ENCODE results near the gene MUC4.
A peak's percentile ranks its signal among the peaks of the same experiment; 100 is the strongest.
"Not testable (repeated sequence)": the region's sequence is repeated elsewhere in the genome, so short reads cannot be mapped to it uniquely, and the experiment has no call there.

Gene MUC4

GRCh38 chr3:195762611-195763010 is 49.1 kb downstream of the MUC4 start:
- no peak for DNase-seq (ENCODE audit: low read depth in 2 of 2)

GRCh38 chr3:195762249-195762585 is 49.5 kb downstream of the MUC4 start:
- no peak for DNase-seq (ENCODE audit: low read depth in 2 of 2)

- DNase-seq (ENCODE audit: low read depth in 2 of 2), result no peak
Observed at GRCh38 chr3:195761567-195762248, 50.0 kb downstream of the MUC4 start.

DNA sequence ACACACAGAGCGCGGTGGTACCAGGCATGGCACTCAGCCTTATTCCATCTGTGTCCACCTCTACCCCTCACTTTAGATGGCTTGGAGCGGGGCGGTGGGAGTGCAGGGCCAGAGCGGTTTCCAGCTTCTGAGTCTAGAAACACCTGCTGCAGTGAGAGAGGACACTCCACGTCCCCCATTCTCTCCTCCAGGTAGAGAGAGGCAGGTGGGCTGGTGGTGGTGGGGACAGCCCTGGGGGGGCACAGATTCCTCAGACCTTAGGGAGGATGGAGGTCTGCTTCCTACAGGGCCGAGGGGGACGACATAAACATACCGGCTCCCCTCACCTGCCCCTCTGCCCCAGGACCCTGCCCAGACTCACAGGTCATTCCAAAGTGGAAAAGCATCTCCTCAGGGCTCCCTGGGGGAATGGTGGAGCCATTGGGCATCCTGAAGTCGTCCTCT is 50.6 kb downstream of the MUC4 start:
- DNase-seq (ENCODE audit: low read depth in 2 of 2), result no peak

DNA sequence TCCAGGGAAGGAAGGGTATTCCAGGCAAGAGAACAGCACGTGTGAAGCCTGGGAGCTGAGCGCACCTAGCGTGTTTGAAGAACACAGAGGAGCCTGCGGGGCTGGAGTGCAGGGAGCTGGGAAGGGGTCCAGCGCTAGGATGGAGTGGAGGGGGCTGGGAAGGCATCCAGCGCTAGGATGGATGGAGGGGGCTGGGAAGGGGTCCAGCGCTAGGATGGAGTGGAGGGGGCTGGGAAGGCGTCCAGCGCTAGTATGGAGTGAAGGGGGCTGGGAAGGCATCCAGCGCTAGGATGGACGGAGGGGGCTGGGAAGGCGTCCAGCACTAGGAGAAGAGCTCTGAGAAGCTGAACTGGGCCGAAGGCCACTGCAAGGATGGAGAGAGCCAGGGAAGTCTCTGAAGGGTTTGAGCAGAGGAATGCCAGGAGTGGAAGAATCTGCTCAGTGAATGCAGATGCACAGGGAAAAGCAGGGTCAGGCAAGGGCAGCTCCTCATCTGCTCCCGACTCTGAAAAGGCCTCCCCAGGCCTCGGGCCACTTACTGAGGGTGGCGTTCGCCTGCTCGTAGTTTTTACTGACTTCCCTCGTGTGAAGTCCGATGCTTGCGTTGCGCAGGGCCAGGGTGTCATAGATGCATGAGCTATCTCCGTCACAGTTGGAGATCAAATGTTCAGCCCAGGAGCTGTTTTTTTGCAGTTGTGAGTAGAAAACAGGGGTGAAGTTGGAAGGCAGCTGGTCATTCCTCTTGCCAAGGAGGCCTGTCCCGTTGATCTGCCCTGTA is 51.2 kb downstream of the MUC4 start:
- DNase-seq (ENCODE audit: low read depth in 2 of 2), result no peak

DNA sequence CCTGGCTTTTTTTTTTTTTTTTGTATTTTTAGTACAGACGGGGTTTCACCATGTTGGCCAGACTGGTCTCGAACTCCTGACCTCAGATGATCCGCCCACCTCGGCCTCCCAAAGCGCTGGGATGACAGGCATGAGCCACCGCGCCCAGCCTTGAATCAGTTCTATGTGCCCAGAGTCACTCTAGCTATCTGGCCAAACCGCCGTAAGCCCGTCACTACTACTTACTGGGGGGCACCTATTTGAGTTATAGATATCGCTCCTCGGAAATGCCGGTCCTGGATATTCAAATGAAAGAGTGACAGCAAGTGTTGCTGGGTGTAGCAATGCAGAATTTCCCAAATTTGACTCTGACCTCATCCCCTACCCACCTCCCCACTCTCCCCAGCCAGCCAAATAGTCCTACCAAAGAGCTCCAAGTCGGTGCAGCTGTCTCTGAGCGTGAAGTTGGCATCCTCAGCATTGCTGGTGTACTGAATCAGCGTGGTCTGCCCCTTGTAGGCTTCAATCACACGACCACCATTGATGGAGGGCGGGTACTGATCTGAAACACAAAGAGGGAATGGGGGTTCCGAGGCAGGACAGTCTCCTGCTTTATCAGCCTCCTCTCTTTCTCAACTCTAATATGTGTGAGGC is 52.9 kb downstream of the MUC4 start:
- DNase-seq (ENCODE audit: low read depth in 2 of 2), result no peak

DNA sequence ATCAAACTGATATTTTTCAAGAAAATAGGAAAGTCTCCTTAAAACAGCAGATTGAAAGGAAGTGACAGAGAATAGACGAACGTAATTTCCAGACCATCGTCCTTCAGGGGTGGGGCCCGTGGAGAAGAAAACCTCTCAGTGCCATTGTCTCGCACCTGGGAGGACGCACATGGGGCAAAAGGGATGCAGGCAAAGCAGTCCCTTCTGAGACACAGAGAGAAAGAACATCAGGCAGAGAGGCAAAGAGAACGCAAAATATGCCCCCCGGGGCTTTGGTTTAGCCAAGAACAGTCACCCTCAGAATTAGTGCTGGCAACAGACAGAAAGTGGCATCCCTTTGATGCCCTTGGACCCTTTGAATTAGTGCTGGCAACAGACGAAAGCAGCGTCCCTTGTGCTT is 53.9 kb downstream of the MUC4 start:
- no peak for DNase-seq (ENCODE audit: low read depth in 2 of 2)

- DNase-seq (ENCODE audit: low read depth in 2 of 2), result no peak
Observed at GRCh38 chr3:195757438-195757770, 54.3 kb downstream of the MUC4 start.

DNA sequence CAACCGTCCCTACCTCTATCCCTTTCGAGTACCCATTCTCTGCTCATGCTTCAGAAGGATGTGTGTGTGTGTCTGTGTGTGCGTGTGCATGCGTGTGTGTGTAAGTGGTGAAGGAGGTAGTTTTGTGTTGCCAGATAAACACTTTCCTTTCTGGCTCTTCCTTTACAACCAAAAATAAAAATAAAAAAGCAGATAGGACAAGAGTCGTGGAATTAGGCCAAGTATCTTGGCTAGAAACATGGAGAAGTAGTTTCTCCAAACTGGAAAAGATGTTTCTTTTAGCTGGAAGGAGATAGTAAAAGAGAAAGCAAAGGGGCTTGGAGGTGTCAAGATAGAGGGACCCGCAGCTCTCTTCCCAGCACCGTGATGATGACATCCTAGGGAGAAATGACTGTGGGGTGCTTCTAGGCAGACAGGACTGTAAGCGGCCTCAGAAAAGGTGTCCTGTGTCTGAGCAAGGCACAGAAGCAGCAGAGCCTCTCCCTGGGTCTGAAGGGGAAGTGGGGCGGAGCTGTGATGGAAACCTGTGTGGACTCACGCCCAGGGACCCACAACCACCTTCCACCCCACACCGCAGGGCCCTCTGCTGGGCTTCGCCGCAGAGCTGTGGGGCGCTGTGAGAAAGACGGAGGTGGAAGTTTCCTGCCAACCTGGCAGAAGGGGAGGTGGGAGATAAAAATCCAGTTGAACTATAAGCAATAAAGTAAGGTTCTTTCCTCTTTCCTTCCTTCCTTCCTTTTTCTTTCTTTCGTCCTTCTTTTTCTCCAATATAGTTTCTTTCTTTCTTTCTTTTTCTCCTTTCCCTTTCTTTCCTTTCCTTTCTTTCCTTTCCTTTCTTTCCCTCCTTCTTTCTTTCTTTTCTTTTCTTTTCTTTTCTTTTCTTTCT is 55.7 kb downstream of the MUC4 start:
- DNase-seq (ENCODE audit: low read depth in 2 of 2), result peak in 1 of 2 donors; percentile 12

GRCh38 chr3:195755391-195755790 is 56.3 kb downstream of the MUC4 start:
- DNase-seq (ENCODE audit: low read depth in 2 of 2), result no peak

- DNase-seq (ENCODE audit: low read depth in 2 of 2), result no peak
Observed at GRCh38 chr3:195754906-195755305, 56.8 kb downstream of the MUC4 start.

GRCh38 chr3:195754141-195754540 is 57.6 kb downstream of the MUC4 start:
- no peak for DNase-seq (ENCODE audit: low read depth in 2 of 2)

GRCh38 chr3:195753581-195753980 is 58.1 kb downstream of the MUC4 start:
- no peak for DNase-seq (ENCODE audit: low read depth in 2 of 2)

DNA sequence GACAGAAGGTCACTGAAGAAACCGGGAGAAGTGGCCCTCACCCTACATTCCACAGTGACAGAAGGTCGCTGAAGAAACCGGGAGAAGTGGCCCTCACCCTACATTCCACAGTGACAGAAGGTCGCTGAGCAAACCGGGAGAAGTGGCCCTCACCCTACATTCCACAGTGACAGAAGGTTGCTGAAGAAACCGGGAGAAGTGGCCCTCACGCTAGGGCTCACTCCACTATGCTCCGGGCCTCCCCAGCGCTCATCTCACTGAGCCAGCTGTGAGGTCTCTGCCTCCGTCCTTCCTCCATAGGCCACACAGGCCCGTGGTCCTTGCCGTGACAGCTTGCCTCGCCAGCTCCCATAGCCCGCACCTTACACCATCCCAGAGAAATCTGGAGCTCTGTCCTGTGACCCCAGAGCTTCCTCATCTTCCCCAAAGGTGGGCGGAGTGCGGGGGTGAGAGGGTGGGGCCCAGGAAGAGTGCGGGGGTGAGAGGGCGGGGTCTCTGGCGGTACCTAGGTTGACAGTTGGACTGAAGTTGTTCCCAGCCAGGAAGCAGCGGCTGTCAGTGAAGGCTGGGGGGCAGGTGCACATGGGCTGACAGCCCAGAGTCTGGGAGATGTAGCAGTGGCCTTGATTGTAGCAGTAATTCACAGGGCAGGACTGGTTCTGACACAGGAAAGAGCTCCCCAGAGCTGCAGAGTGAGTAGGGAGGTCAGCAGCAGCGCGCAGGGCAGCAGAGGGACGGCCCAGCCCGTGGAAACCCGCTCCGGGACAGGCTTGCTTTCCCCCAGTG is 59.0 kb downstream of the MUC4 start:
- DNase-seq (ENCODE audit: low read depth in 2 of 2), result no peak

GRCh38 chr3:195752066-195752465 is 59.7 kb downstream of the MUC4 start:
- DNase-seq (ENCODE audit: low read depth in 2 of 2), result no peak

DNA sequence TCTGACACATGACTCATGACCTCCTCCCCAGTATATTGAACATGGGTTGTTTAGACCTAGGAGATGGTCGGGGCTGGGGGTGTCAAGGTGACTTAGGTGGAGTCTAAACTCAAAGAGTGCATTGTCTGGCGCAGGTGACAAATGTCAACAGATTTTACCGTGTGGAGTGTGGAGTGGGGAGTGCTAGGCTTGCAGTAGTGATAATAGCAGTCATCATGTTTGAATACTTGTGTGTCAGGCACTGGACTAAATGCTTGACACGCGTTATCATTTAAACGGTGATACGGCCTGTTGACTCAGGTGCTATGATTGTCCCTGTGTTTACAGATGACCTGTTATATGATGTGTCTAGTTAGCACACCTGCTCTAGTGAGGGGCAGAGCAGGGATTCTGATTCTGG is 60.2 kb downstream of the MUC4 start:
- DNase-seq (ENCODE audit: low read depth in 2 of 2), result no peak

DNA sequence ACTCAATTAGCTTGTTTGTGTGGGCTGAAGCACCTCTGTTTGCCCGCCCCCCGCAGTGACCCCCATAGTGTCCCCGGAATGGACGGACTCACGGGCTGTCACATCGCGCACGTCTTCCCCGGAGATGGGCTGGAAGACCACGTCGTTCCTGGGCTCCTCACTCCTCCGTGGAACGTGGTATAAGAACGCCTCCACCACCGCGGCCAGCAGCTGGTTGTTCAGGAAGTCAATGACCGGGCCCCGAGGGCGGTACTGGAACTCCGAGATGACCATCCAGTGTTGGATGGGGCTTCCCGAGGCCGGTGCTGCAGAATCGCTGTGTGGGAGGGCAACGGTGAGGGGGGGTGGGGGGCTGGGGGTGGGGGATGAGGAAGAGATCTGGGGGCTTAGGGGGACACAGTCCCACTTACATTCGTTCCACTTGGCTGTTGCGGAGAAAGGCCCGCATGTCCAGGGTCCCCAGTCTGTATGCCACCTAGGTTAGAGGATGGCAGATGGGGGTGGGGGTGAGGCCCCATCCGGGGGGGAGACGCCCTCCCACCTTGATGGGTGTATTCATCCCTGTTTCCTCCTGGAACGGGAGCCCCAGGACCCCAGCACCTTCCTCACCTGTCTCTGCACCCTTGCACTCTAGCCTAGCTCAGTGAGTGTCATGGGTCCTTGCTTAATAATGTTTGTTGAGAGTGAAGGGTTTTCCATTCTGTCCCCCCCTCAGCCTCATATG is 60.8 kb downstream of the MUC4 start:
- no peak for DNase-seq (ENCODE audit: low read depth in 2 of 2)

GRCh38 chr3:195749101-195749500 is 62.6 kb downstream of the MUC4 start:
- not testable (repeated sequence) for DNase-seq (ENCODE audit: low read depth in 2 of 2)

DNA sequence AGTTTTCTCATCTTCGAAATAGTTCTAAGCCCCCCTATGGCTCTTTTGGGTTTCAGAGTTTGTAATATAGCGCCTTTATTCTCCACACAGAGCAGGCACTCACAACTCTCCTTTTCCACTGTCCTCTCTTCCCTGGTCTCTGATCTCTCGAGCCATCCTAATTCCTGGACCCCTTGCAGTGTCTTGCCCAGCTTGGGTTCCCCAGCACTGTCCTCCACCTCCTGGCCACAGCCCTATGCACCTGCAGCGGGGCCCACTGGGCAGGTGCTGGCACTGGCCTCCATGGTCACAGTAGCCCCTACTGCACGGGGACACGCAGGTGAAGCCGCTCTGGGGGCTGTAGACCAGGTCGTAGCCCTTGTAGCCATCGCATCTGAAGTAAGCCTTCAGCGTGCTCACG is 63.1 kb downstream of the MUC4 start:
- no peak for DNase-seq (ENCODE audit: low read depth in 2 of 2)

GRCh38 chr3:195746751-195747150 is 65.0 kb downstream of the MUC4 start:
- no peak for DNase-seq (ENCODE audit: low read depth in 2 of 2)

DNA sequence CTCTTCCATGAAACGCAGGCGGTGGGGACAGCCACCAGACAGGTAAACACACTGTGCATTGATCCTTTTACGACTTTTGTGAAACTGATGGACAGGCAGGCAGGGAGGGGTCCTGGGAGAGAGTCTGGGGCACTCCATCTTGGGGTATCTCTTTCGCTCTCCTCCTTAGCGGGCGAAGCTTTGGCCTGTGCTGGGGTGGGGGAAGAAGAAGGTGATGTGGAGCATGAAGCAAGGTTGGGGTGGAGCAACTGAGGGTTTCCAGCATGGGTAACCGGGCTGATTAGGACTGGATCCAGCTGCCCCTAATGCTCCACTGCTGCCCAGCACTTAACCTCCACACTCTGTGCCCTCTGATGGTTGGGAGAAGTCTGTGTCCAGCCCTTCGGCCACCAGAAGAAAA is 65.4 kb downstream of the MUC4 start:
- no peak for DNase-seq (ENCODE audit: low read depth in 2 of 2)
